ENCODE data around the gene RNF181.

DNA sequence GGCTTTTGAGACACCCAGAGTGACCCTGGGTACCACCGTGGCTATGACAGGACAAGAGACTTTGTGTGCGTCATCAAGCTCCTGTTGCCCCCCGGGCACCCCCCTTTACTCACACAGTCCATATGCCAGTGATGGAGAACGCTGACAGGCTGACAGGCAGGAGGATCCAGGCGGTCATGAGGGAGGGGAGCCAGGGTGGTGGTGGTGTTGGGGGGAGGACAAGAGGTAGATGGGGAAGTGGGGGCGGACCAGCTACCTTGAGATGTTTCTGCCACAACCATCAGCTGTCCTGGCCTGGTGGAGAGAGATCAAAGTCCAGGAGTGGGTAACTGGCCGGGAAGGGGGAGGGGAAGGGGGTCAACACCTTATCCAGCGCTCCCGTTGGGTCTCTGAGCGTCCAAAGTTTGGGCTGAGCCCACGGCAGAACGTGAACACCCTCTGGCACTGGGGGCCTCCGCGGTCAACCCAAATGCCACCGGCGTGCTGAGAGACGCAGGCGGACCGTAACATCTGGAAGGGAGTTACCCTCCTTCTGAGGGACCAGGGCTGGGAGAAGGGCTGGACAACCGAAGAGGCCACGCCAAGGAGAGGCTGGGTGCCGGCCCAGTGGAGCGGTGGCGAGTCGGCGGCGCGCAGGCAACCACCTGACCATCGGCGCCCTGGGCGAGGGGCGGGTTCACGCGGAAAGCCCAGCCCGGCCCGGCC, 6.4 kb downstream of the RNF181 start:
- TF ChIP-seq POLR2AphosphoS5 (IDR thresholded peaks at IDR 0.05) (no peak), CTCF (IDR thresholded peaks at IDR 0.05) (no peak), POLR2A (IDR thresholded peaks at IDR 0.05) (no peak)

Data from suprapubic skin (tissue), 4 donors.